ENCODE results near the gene HK2.

- TF ChIP-seq CTCF (IDR thresholded peaks at IDR 0.05) = no peak
- TF ChIP-seq POLR2A (IDR thresholded peaks at IDR 0.05) = no peak
Measured at GRCh38 chr2:74921236-74921736, 87.4 kb downstream of the HK2 start.

Measured in uterus (tissue), 2 donors.